Thoracic aorta endothelial cell (primary cell): ENCODE measurements around the gene MUC16. TPM values are rescaled to one million over a fixed set of nuclear protein-coding genes. Genes with fewer than 3 reads are reported as not detected.

Source experiments
- total RNA-seq: library from RNA; depleted of rRNA; stranded (reverse); fragments of >200 nt; gene quantifications from 2 replicates; pipeline ENCODE4 v1.2.3, GENCODE V29; 2012

The MUC16 gene
- not detected in 2 replicates for total RNA-seq

DNA sequence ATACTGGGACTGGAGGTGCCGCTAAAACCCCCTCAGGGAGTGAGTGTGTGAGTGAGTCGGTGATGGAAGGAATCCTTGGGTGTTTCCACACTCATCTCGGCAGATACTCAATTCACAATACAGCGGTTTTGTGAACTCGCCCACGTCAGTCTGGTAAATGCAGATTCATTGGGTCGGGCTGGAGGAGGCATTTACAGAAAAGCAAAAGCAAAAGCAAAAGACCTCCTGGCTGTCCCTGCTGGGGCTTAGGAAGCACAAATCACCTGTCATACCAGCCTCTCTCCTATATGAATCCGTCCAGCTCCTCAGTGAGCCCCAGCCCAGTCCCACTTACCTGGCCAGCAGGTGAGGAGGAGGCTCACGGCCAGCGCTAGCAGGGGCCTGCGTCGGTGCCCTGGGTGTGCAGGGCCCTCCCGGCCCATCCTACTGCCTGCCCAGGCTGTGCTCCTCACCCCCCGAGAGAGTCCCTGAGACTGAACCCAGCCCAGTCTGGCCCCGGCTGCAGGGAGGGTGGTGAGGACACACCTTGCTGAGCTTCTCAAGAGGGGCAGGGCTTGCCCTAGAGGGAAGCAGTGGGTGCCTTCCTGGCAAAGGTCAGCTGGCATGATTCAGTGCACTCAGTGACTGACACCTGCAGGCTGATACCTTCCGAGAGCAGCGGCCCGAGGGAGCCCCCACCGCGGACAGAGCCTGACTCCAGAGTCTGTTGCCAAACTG is at the start of gene MUC16:
Gene MUC16, minus strand, starts transcription at position 475 of the 717 bp plus-strand sequence.

Other genes with a start within 250 kb of the MUC16 start
- gene ZNF558, start 178.1 kb downstream of the MUC16 start, total RNA-seq, result 3.3 and 4.2 TPM in 2 replicates
- gene MBD3L1, start 178.0 kb downstream of the MUC16 start, total RNA-seq, result not detected in 2 replicates
- not detected in 2 replicates for gene OR1M1, start 76.7 kb upstream of the MUC16 start, total RNA-seq
- gene OR7G2, start 97.1 kb upstream of the MUC16 start, total RNA-seq, result 0.14 TPM in 1 of 2 replicates, not detected in the other
- gene OR7G1, start 105.4 kb upstream of the MUC16 start, total RNA-seq, result not detected in 2 replicates
- not detected in 2 replicates for gene OR7G3, start 116.5 kb upstream of the MUC16 start, total RNA-seq
- gene ZNF317, start 130.0 kb upstream of the MUC16 start, total RNA-seq, result 23.0 and 25.1 TPM in 2 replicates
- gene OR7D2, start 168.6 kb upstream of the MUC16 start, total RNA-seq, result 0.22 and 0.27 TPM in 2 replicates
- gene OR7D4, start 209.2 kb upstream of the MUC16 start, total RNA-seq, result not detected in 2 replicates
- gene OR7E24, start 240.5 kb upstream of the MUC16 start, total RNA-seq, result not detected in 2 replicates